Stimulated activated CD4-positive, alpha-beta T cell treated with anti-CD3 and anti-CD28 coated beads, Interleukin-15, amount 100 ng/mL, for 24 hours (primary cell): ENCODE data around the gene SPINT2.
"Not testable (repeated sequence)": the region's sequence is repeated elsewhere in the genome, so short reads cannot be mapped to it uniquely, and the experiment has no call there.

Experiments
- DNase-seq: peaks from one replicate; pipeline ENCODE4 v3.0.0-alpha.2; 2020

SPINT2 gene

GRCh38 chr19:38264486-38265212 is at the start of gene SPINT2:
Gene SPINT2, plus strand, starts transcription at chr19:38264573. Its CDS starts 320 bp downstream, at chr19:38264893.
- DNase-seq = peak; percentile 52

GRCh38 chr19:38216785-38217641 is 47.4 kb upstream of the SPINT2 start:
- no peak for DNase-seq

- DNase-seq = no peak
Observed at GRCh38 chr19:38218204-38218603, 46.2 kb upstream of the SPINT2 start.

GRCh38 chr19:38219221-38219620 is 45.2 kb upstream of the SPINT2 start:
- no peak for DNase-seq

- no peak for DNase-seq
Observed at GRCh38 chr19:38221421-38221820, 43.0 kb upstream of the SPINT2 start.

GRCh38 chr19:38221919-38222830 is 42.2 kb upstream of the SPINT2 start:
- DNase-seq = no peak

- no peak for DNase-seq
Observed at GRCh38 chr19:38223119-38223523, 41.3 kb upstream of the SPINT2 start.

- no peak for DNase-seq
Observed at GRCh38 chr19:38223617-38224013, 40.8 kb upstream of the SPINT2 start.

GRCh38 chr19:38224014-38224862 is 40.1 kb upstream of the SPINT2 start, which contains the start of gene DPF1:
Gene DPF1, minus strand, starts transcription at chr19:38224222. Its CDS starts 80 bp downstream, at chr19:38224142.
- DNase-seq = peak; percentile 77

- DNase-seq = not testable (repeated sequence)
Observed at GRCh38 chr19:38224863-38225218, 39.5 kb upstream of the SPINT2 start.

GRCh38 chr19:38227287-38228004 is 36.9 kb upstream of the SPINT2 start:
- DNase-seq = no peak

GRCh38 chr19:38228005-38228377 is 36.4 kb upstream of the SPINT2 start:
- no peak for DNase-seq

- peak; percentile 31 for DNase-seq
Observed at GRCh38 chr19:38228491-38229439, 35.6 kb upstream of the SPINT2 start.

- peak; percentile 85 for DNase-seq
Observed at GRCh38 chr19:38229585-38230073, 34.7 kb upstream of the SPINT2 start.

GRCh38 chr19:38230506-38231133 is 33.8 kb upstream of the SPINT2 start:
- DNase-seq = not testable (repeated sequence)

- DNase-seq = no peak
Observed at GRCh38 chr19:38231918-38232317, 32.5 kb upstream of the SPINT2 start.

GRCh38 chr19:38233740-38234251 is 30.6 kb upstream of the SPINT2 start:
- DNase-seq = peak; percentile 88

- no peak for DNase-seq
Observed at GRCh38 chr19:38234615-38235014, 29.8 kb upstream of the SPINT2 start.

- DNase-seq = no peak
Observed at GRCh38 chr19:38239816-38240215, 24.6 kb upstream of the SPINT2 start.
